Astrocyte (in vitro differentiated cells and primary cell): ENCODE measurements around the gene C1orf141. TPM values are rescaled to one million over a fixed set of nuclear protein-coding genes. Genes with fewer than 3 reads are reported as not detected.
A peak's percentile ranks its signal among the peaks of the same experiment; 100 is the strongest.

Experiments used
- DNase-seq: peaks from one replicate; pipeline ENCODE4 v3.0.0-alpha.2; 2010; ENCODE audit warnings: low read depth
- FAIRE-seq: peaks from 2 replicates; lab custom pipeline; 2011; peaks lifted over from hg19 to GRCh38; lab: Jason Lieb, UNC
- H2AFZ ChIP-seq: 2 replicates; pipeline ENCODE4 v1.6.0; 2012; ENCODE audit warnings: low read depth, low read length, inconsistent platforms
- H3K27ac ChIP-seq: 2 replicates; pipeline ENCODE4 v1.5.1; 2011; ENCODE audit warnings: low read depth, low read length, inconsistent platforms
- H3K27me3 ChIP-seq: 2 replicates; pipeline ENCODE4 v1.6.0; 2011; ENCODE audit warnings: low read length, inconsistent platforms; ENCODE audit not compliant: insufficient read depth
- H3K36me3 ChIP-seq: 2 replicates; pipeline ENCODE4 v1.5.1; 2011; ENCODE audit warnings: low read length, inconsistent platforms; ENCODE audit not compliant: insufficient read depth
- H3K4me1 ChIP-seq: 2 replicates; pipeline ENCODE4 v1.5.1; 2011; ENCODE audit warnings: low read length, inconsistent platforms; ENCODE audit not compliant: insufficient read depth
- H3K4me2 ChIP-seq: 2 replicates; pipeline ENCODE4 v1.6.0; 2012; ENCODE audit warnings: low read length, inconsistent platforms
- H3K4me3 ChIP-seq: 2 replicates; pipeline ENCODE4 v1.5.1; 2011; ENCODE audit warnings: low read depth, mild to moderate bottlenecking, low read length, inconsistent platforms; ENCODE audit not compliant: insufficient read depth
- H3K79me2 ChIP-seq: 2 replicates; pipeline ENCODE4 v1.6.0; 2012; ENCODE audit warnings: mild to moderate bottlenecking, low read length, inconsistent platforms; ENCODE audit not compliant: insufficient read depth
- H3K9ac ChIP-seq: 2 replicates; pipeline ENCODE4 v1.6.0; 2012; ENCODE audit warnings: mild to moderate bottlenecking, low read length, inconsistent platforms
- H3K9me3 ChIP-seq: 2 replicates; pipeline ENCODE4 v1.5.1; 2012; ENCODE audit warnings: low read depth, mild to moderate bottlenecking, low read length, inconsistent platforms; ENCODE audit not compliant: insufficient read depth
- H4K20me1 ChIP-seq: 2 replicates; pipeline ENCODE4 v1.6.0; 2012; ENCODE audit warnings: low read length, inconsistent platforms; ENCODE audit not compliant: insufficient read depth
- H3K27ac Mint-ChIP-seq: one replicate; pipeline ENCODE4 v1.8.0; 2021; ENCODE audit warnings: mild to moderate bottlenecking, mixed read lengths; ENCODE audit not compliant: unreplicated experiment
- H3K27me3 Mint-ChIP-seq: one replicate; pipeline ENCODE4 v1.8.0; 2021; ENCODE audit warnings: low read depth, mixed read lengths; ENCODE audit not compliant: unreplicated experiment
- H3K36me3 Mint-ChIP-seq: one replicate; pipeline ENCODE4 v1.8.0; 2021; ENCODE audit warnings: low read depth, mixed read lengths; ENCODE audit not compliant: unreplicated experiment
- H3K4me1 Mint-ChIP-seq: one replicate; pipeline ENCODE4 v1.8.0; 2021; ENCODE audit warnings: low read depth, mixed read lengths; ENCODE audit not compliant: unreplicated experiment
- H3K4me3 Mint-ChIP-seq: one replicate; pipeline ENCODE4 v1.8.0; 2021; ENCODE audit warnings: mild to moderate bottlenecking, moderate library complexity, mixed read lengths; ENCODE audit not compliant: unreplicated experiment
- H3K9me3 Mint-ChIP-seq: one replicate; pipeline ENCODE4 v1.8.0; 2021; ENCODE audit warnings: mild to moderate bottlenecking, mixed read lengths; ENCODE audit not compliant: unreplicated experiment
- EZH2 ChIP-seq: IDR thresholded peaks from 2 replicates; pipeline ENCODE4 v1.6.1; 2012; ENCODE audit warnings: mild to moderate bottlenecking, low read length, inconsistent platforms; ENCODE audit not compliant: insufficient read depth
- total RNA-seq: library from RNA; stranded (reverse); gene quantifications from 2 replicates; pipeline ENCODE4 v1.2.1, GENCODE V29; 2021
- TF ChIP-seq, protein P1 (sequence below): IDR thresholded peaks from 2 replicates; pipeline ENCODE4 v1.5.1; 2011; ENCODE audit warnings: low read depth, mild to moderate bottlenecking, inconsistent platforms, low read length, moderate library complexity; ENCODE audit not compliant: insufficient read depth

The C1orf141 gene
- total RNA-seq, 1 donor from 2014 or later: not detected

DNA sequence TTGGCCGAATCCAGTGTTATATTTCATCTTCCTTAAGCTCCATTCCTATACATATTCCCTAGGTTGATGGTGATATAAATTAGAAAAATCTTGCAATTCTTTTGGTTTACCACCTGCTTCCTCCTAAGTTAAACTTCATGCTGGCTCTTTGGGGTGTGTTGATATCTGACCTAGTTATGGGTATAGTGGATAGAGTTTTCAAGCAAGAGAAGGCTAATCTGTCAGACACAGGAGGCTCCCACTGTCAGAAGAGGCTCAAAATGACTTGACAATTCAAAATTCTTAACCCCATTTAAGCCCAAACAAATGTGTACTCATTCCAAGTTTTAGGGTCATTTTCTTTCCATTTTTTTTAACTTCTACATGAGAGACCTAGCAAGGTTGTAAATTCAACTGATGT lies 72.4 kb downstream of the C1orf141 start:
- H3K9ac ChIP-seq: no peak overlapping the region
- no peaks in the 10 kb centered on the region for H3K36me3 ChIP-seq
- H2AFZ ChIP-seq: no peak overlapping the region
- Mint-ChIP-seq H3K9me3 (peaks cover 5% of the 10 kb centered on the region), H3K27ac (no peak overlapping the region), H3K4me3 (no peak overlapping the region), H3K36me3 (peaks cover 3% of the 10 kb centered on the region), H3K4me1 (peaks cover 31% of the 10 kb centered on the region), H3K27me3 (no peaks in the 10 kb centered on the region)
- DNase-seq: no peak
- peaks cover 18% of the 10 kb centered on the region for H3K4me1 ChIP-seq
- no peak for TF ChIP-seq EZH2
- TF ChIP-seq, protein P1, sequence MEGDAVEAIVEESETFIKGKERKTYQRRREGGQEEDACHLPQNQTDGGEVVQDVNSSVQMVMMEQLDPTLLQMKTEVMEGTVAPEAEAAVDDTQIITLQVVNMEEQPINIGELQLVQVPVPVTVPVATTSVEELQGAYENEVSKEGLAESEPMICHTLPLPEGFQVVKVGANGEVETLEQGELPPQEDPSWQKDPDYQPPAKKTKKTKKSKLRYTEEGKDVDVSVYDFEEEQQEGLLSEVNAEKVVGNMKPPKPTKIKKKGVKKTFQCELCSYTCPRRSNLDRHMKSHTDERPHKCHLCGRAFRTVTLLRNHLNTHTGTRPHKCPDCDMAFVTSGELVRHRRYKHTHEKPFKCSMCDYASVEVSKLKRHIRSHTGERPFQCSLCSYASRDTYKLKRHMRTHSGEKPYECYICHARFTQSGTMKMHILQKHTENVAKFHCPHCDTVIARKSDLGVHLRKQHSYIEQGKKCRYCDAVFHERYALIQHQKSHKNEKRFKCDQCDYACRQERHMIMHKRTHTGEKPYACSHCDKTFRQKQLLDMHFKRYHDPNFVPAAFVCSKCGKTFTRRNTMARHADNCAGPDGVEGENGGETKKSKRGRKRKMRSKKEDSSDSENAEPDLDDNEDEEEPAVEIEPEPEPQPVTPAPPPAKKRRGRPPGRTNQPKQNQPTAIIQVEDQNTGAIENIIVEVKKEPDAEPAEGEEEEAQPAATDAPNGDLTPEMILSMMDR: no peak
- H3K27me3 ChIP-seq: no peaks in the 10 kb centered on the region
- H3K27ac ChIP-seq: no peak overlapping the region
- no peaks in the 10 kb centered on the region for H3K79me2 ChIP-seq
- no peak for FAIRE-seq
- no peaks in the 10 kb centered on the region for H4K20me1 ChIP-seq
- no peak overlapping the region for H3K4me2 ChIP-seq
- no peak overlapping the region for H3K4me3 ChIP-seq
- H3K9me3 ChIP-seq: no peaks in the 10 kb centered on the region

DNA sequence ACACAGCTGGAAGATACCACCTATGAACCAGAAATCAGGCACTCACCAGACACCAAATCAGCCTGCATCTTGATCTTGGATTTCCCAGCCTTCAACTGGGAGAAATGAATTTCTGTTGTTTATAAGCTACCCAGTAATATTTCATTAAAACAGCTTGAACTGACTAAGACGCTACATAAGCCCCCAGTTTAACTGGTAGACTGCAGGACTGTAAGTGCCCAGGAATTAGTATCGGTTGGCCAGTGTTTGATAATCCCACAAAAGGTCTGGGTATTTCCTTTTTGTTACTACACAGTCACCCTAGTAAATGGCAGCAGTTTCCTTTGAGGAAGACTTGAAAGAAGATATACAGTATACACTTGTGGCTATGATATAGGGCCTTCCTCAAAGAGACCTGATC lies 73.5 kb downstream of the C1orf141 start:
- H3K4me3 ChIP-seq: no peak overlapping the region
- peak overlapping the region; percentile 37 for H3K27ac ChIP-seq
- no peaks in the 10 kb centered on the region for H4K20me1 ChIP-seq
- TF ChIP-seq, protein P1: no peak
- TF ChIP-seq EZH2: no peak
- Mint-ChIP-seq H3K4me3 (no peak overlapping the region), H3K27me3 (no peaks in the 10 kb centered on the region), H3K27ac (peak overlapping the region; percentile 37), H3K9me3 (no peaks in the 10 kb centered on the region), H3K36me3 (no peaks in the 10 kb centered on the region), H3K4me1 (peaks cover 31% of the 10 kb centered on the region)
- H3K9ac ChIP-seq: no peak overlapping the region
- peak overlapping the region; percentile 46 for H3K4me2 ChIP-seq
- no peaks in the 10 kb centered on the region for H3K36me3 ChIP-seq
- no peaks in the 10 kb centered on the region for H3K27me3 ChIP-seq
- no peak overlapping the region for H2AFZ ChIP-seq
- peaks cover 18% of the 10 kb centered on the region for H3K4me1 ChIP-seq
- no peaks in the 10 kb centered on the region for H3K9me3 ChIP-seq
- no peaks in the 10 kb centered on the region for H3K79me2 ChIP-seq
- no peak for DNase-seq
- FAIRE-seq: no peak

DNA sequence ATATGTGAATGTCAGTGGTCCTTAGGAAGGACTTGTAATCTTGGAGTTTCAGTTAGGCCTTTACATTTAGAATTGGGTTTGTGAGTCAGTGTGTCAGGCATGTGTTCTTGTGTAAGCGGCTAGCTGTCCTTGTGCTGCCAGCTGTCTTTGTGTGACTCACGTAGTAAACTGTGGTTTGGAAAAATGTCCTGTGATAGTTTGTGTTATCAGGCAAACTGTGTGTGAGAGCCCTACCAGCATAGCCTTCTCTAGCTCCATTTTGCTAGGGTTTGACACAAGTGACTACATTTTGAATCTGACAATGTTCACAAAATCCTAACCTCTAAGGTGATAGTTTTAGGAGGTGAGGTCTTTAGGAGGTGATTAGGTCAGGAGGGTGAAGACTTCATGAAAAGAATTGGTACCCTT lies 74.0 kb downstream of the C1orf141 start:
- Mint-ChIP-seq H3K4me3 (no peak overlapping the region), H3K27me3 (no peaks in the 10 kb centered on the region), H3K4me1 (peaks cover 31% of the 10 kb centered on the region), H3K27ac (peak overlapping the region; percentile 37), H3K9me3 (no peaks in the 10 kb centered on the region), H3K36me3 (no peaks in the 10 kb centered on the region)
- DNase-seq: peak; percentile 99
- no peak overlapping the region for H2AFZ ChIP-seq
- H3K36me3 ChIP-seq: no peaks in the 10 kb centered on the region
- no peak overlapping the region for H3K9ac ChIP-seq
- peaks cover 18% of the 10 kb centered on the region for H3K4me1 ChIP-seq
- H3K4me2 ChIP-seq: peak overlapping the region; percentile 46
- H3K9me3 ChIP-seq: no peaks in the 10 kb centered on the region
- H3K27me3 ChIP-seq: no peaks in the 10 kb centered on the region
- peak; percentile 100 for FAIRE-seq
- TF ChIP-seq EZH2: no peak
- TF ChIP-seq, protein P1: no peak
- peak overlapping the region; percentile 37 for H3K27ac ChIP-seq
- H4K20me1 ChIP-seq: no peaks in the 10 kb centered on the region
- no peak overlapping the region for H3K4me3 ChIP-seq
- H3K79me2 ChIP-seq: no peaks in the 10 kb centered on the region
